Limb (tissue), 2 donors: ENCODE data around the gene KIAA1614.

Experiments
- DNase-seq, 2 donors: peaks; one replicate each; pipeline ENCODE4 v3.0.0-alpha.2; 2016; ENCODE audit errors: extremely low spot score in 2 of 2

The KIAA1614 gene, protein sequence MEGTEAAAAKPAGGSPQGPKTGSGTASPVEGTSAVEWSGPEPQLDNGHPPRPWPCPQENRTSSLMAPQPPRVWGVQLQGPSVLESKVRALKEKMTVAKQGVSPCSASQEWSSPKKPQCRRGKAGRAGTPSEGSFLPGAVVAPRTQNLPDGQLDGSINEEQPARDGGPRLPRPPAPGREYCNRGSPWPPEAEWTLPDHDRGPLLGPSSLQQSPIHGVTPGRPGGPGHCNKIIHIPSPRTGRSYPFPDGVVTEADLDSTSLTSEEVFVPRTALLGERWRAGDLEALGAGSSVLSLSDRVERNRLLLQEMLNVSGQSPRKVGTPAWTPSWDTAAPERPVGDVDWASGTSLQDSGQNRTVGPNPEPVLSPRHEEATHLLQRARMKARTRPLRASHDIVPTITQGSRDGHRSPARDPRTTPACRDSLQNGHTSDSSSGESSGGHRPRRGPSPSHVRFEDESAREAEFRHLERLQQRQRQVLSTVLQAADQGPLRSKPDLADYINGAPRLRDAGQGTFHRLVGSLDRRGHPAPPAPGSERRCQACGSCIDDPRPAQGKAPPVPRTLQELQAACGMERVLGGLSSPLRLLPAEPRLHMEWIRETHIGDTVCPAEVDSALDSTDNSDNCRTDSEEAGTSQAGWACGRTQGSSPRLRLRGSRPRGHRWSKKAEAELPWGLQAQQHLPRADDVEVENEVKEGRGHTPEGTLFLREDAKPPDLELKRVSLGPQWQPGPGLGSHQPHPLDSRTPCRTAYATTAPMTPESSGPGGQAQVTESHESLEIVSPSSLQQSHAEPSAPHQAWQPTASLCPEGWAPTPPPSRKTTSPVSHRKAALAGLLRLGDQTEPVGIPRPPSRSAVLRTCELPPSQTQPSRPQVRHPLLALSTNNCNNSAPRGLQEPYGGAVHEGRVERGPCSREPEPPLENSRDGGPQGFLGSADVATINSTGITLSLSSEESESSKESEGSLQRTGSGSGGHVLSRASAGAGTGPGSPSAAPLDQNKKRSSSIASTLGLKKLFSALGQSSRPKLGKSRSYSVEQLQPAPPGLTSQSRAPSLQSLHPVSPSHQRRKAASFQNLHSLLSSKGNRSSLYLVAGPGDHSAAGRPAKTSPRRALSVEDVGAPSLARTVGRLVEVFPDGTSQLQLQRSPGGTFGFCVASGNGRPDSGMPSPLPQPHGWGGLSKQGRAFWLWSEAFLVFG

DNA sequence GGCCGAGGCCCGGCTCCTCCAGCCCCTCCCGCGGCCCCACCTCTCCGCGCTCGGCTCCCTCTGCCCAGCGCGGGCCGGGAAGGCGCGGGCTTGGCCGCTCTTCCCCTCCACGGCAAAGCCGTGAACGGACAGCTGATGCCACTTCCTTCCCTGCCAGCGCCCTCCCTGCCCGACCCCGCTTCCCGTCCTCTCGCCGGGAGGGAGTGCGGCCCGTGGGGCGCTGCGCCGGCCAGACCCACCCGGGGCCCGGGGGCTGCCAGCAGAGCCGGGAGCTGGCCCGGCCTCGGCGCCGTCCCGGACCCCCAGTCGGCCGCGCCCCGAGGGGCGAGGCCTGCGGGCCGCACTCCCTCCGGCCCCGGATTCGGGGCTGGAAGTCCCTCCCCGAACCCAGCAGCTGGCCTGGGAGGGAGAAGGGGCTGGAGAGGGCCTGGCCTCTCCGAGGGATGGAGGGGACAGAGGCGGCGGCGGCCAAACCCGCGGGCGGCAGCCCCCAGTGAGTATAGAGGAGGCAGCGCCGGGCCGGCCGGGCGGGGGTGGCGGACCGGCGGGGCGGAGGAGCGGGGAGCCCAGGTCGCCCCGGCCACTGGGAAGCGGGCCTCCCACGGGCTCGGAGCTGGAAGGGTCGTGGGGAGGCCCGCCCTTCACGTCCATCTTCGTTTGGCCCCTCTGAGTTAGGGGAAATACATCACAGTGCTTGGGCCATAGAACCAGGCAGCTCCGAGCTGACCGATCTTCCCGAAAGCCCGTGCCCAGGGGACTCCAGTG is at the start of gene KIAA1614:
Gene KIAA1614 (plus strand): TSS at position 97 of the 765 bp plus-strand sequence. CDS start 347 bp downstream, at position 444.
- DNase-seq: peak in 1 of 2 donors; percentile 75

DNA sequence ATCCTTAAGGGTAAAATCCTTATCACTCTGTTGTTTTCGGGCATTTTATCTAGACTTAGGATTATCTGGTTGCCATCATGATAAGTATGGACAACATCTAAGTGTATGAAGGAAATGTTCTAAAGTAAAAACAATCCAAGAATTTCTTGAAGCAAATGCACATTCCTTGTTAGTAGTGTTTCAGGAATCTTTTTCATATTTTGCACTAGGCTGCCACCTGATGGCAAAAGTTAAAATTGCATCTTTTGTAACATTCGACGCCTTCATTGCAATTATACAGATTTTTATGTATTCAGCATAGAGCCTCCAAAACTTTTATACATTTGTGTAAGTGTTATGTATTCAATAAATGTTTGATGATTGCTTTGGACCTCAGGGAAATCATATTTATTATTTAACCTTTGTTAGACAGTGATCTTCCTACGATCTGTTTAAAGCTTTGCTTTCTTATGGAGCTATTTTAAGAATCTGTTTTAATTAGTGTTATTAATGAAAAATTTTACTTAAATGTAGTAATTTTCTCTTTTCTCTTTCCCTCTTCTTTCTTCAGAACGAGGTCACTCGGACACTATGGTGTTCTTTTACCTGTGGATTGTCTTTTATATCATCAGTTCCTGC is 49.4 kb upstream of the KIAA1614 start:
- DNase-seq: peak in 1 of 2 donors; percentile 52

DNA sequence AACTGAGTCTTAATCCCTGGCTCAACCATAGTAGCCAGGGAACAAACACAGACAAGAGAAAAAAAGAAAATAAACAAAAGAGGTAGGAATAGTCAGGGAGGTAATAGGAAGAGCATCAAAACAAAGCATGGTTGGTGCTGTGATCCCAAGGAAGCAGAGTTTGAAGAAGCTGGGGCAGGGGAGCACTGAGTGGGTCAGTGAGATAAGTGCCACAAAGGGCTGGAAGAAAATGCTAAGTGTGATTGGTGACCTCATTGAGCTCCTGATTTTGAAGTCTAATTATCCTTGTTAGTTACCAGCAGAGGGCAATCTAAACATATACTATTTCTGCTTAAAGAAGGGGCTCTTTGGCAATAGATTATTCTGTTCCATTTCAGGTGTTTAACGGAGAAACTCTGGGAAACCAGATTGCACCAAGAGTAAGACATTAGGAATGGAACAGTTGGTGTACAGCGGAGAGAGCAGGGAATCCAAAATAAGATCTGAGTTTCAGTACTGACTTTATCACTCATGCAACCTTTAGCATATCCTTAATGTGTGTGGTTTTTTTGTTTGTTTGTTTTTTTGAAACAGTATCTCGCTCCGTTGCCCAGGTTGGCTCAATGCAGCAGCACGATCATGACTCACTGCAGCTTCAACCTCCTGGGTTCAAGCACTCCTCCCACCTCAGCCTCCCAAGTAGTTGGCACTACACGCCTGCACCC is 30.7 kb upstream of the KIAA1614 start:
- peak in 1 of 2 donors; percentile 79 for DNase-seq

DNA sequence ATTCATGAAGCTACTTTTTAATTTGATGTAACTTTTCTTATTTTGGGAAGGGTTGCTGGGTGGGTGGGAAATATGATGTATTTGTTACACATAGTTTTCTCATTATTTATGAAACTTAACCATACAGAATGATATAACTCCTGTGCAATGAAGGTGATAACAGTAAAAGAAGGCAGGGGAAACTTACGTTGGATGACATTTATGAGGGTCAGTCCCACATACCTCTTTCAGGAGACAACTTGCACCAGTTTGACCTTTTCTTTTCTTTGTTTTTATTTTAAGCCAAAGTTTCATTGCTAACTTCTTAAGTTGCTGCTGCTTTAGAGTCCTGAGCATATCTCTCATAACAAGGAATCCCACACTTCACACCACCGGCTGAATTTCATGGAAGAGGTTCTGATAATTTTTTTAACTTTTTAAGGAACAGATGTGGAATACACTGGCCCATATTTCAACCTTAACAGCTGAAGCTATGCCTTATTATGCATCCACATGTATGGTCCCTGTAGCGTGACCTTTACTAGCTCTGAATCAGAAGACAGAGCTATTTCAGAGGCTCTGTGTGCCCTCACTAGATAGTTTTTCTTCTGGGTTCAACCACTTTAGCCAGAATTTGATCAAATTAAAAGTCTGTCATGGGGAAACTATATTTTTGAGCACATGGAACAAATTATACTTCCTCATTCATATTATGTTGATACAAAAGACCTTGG is 28.0 kb upstream of the KIAA1614 start:
- DNase-seq: no peak

DNA sequence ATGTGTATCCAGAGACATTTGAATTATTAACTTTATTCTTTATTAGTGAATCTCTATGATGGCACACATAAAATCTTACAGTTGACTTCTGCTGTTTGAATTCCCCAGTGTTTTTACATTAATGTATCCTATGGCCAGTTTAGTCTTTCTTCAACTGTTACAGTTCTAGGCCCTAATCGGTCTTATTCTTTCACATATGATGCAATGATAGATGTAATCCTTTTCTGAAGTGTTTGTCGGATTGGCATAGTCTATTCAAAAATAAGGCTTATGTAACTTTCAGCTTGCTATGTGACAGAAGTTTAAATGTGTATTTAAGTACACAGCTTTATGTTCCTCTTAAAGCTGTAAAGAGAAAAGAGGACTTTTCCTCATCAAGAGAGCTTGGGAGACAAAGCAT is 26.4 kb upstream of the KIAA1614 start:
- DNase-seq: no peak

DNA sequence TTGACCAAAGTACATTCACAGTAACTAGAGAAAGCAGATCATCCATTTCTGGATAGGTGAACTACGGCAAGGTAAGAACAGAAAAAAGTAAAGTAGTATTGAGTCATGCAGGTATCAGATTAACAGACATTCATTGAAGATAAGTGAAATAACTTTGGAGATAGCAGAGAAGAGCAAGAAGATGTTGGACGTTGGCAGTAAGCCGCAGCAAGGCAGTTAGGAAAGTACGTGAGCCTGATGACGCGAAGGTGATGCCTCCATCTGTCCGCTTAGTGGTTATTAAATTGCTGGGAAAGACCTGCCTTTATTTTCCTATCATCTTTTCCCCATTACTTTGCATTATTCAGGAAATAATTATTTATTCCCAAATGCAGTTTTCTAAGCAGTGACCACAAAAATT is 24.9 kb upstream of the KIAA1614 start:
- DNase-seq: no peak

DNA sequence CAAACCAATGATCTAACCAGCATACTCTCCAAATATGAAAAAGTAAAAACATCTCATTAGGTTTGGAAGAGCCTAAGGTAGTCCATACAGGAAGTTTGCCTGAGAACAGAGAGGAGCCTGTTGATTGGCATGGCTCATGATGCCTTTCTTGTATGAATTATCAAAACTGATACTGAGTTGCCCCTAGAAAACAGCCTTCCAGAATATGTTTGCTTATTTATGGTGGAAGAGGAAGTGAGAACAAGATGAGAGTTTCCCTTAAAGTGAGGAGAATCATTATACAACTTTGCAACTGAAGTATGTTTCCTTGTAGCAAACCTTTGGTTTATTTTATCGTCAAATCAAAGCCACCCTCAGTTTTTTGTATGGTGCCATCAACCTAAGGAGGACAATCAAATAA is 23.8 kb upstream of the KIAA1614 start:
- DNase-seq: no peak

DNA sequence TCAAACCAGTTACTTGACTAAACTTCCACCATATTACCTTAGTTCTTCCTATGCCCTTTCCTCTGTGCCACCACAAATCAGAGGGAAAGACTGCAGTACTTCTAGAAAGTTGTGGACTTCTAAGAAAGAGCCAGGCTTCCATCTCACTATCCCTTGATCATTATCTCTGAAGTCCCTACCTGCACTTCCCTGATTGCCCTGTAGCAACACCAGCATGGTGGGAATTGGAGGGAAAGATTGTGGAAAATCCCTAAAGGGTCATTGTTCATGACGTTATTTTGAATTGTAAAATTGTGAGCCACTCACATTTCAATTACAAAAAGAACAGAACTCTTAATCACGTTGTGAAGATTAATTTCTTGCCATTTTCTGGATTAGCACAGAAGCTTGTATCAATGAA is 23.4 kb upstream of the KIAA1614 start:
- no peak for DNase-seq

DNA sequence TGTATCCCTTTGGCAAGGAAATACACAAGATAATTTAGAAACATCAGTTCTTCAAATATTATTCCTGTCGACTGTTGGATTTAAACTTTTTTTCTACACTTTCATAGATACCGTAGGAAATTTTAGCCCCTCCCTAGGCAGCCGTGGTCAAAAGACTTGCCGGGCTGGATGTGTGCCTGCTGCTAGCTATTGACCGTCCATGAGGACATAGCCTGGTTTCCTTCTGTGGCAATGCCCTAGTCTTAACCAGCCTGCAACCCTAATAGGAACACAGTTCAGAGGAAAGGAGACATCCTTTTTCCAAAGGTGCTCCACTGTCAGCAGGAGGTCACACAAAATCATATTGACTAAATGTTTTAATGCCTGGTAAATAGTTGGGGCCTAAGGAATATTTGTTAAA is 20.4 kb upstream of the KIAA1614 start:
- DNase-seq: no peak

DNA sequence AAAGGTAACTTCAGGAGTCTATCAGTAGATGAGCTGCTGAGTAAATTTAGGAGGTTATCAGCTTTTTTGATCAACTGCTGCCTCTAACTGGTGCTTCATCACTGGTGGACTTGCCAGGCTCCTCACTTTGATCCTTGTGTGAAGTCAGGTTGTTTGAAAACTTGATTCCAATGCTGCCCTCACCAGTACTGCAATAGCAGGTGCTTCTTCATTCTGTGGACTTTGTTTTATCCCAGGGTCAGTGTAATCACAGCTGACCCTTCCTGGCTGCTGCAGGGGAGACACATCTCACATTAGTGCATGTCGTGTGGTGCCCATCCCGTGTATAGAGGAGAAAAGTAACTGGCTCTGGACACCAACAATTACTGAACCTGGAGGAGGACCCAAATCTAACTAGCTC is 20.0 kb upstream of the KIAA1614 start:
- DNase-seq: no peak

DNA sequence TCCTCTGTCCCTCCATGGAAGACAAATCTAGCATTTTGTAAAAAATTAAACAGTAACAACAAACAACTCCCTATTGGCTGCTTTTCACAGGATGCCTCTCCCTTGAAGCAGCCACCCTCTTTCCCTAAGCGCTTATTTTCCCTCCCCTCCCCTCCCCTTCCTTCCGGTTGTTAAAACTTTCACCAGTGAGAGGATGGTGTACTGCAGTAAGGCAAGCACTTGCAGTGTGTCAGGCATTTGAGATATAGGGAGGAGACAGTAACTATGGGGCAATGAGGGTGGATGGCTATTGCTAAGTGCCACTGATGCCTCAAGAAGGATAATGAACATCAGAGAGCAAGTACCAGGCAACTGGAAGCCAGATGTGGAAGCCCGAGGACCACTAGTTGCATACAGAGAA is 19.1 kb upstream of the KIAA1614 start:
- no peak for DNase-seq

DNA sequence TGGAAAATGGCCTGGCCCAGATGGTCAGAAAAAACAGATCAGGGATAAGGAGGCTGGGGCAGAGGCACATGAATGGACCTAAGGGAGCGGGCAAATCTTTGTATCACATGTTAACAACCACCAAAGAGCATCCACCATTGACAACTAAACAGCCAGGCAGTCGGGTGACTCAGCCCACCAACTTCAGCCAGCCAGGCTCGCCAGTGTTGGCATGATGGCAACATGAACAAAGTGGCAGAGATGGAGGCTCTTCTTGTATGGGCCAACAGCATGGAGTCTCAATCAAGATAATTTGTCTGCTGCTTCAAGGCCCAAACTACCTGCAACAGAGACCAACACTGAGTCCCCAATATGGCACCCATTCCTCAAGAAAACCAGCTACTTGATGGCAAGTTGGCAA is 16.5 kb upstream of the KIAA1614 start:
- no peak for DNase-seq

DNA sequence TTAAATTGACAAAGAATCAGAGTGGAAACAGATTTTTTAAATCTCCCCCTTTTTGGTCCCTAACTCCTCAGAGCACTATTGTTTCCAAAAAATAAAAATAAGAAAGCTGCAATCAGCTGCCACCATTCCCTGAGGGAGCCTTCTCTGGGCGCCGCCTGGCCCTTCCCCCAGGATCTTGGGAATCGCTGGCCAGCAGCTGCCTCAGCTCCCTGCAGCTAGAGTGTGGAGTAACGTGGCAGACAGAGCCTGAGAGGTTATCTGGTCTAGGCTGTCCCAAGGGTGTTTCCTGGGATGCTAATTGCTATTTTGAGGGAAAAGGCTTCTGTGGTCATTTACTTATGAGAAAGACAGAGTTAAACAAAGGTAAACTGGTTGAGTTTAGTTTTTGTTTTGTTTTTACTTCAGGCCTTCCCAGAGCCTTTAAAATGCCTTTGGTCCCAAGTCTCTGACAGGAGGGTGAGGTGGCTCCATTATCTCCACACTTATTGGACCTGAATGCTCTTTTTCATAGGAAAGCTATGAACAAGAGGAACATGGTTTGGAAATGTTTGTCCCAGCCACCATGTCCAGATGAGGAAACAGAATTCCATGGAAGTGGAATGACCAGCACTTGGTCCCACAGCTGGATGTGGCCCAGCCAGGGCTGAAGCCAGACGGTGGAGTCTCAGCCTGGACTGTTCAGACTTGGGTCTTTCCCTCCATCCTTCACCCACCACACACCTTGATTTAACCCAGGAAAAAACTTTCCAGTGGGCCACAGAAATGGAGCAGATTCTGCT is 14.1 kb upstream of the KIAA1614 start:
- no peak for DNase-seq

DNA sequence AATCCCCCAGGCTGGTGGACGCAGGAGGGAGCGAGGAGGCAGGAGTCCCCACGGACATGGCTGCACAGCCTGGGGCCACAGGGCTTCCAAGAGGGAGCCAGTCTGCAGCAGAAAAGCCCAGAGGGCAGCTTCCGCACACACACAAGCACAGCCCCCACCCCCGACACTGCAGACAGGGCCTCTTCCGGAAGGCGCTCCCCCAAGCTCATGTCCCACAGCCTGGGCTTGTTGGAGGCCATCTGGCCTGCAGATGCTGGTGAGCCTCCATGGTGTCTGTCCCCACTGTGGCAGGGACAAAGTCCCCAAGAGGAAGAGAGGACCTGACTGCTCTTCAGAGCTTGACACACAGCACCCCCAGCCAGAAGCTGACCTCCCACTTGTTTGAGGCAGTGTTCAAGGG is 13.4 kb upstream of the KIAA1614 start:
- no peak for DNase-seq

DNA sequence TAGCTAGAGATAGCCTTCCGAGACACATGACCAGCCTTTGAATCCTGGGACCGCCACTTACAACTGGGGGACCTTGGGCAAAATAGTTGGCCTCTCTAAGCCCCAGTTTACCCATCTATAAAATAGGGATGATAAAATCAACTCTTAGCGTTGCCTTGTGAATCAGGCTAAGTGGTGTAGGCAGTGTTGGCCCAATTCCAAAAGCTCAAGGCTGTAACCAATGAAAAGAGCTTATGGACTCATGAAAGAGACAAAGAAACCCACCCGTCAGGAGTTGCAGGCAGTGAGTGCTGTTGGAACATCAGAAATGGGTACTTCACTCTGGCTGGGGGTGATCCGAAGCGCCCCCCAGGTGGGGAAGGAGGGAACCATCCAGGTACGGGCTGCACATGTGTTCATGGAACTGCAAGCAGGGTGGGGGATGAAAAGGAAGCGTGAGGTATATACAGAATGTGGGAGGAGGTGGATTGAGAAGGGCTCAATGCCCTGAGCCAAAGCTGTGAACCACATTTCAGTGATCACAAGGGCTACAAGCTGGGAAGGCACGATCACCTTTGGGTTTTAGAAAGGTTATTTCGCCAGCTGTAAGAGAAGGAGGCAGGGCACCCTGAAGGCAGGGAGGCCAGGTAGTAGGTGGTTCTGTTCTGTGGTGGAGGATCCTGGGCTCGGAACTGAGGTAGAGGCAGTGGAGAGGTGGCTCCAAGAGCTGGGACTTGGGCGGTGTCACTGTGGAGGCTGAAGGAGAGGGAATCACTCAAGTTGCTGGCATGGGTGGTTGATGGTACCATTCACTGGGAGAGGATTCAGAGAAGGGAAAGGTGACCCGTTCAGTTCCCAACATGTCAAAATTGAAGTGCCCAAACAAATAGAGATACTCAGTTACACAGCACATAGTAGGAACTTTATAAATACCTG is 11.4 kb upstream of the KIAA1614 start:
- DNase-seq: no peak

DNA sequence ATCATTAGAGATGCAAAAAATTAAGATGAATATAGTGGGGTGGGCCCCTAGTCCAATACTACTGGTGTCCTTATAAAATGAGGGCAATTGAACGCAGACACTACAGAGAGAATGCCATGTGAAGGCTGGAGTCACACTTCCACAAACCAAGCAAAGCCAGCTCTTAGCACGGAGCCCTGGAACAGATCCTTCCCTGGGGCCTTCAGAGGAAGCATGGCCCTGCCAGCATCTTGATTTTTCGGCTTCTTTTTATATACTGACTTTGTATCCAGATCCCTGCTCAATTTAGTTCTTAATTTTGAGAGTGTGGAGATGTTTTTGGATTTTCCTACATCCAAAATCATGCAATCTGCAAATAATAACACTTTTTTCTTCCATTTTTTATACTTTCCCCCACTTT is 10.2 kb upstream of the KIAA1614 start:
- DNase-seq: no peak

DNA sequence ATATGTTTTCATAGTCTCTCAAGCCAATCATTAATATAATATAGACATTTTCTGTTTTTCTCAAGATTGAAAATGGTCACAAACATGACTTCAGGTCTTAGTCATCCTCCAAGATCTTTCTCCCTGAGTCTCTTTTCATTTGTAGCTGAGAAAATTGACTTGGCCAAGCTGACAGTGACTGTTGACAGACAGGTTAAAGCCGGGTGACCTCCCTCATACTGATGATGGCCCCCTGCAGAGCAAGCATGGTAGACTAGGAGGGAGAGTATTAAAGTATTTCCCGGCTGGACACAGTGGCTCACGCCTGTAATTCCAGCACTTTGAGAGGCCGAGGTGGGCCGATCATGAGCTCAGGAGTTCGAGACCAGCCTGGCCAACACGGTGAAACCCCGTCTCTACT is 6.8 kb upstream of the KIAA1614 start:
- no peak for DNase-seq

DNA sequence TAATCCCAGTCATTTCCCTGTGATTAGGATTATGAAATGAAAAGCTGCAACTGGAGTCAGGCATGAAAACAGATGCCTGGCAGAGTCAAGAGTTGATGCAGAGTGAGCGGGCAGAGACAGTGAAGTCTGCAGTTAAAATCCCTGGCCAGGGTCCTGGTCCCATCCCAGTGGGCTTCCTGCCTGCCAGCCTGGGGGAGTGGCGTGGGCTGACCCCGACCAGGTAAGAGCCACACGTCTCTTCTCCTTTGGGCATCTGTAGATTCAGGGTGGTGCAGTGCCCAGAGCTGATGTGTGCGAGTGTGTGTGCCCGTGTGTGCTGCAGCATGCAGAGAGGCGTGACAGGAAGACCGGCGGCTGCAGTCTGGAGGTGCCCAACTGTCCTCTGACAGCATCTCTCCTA is 6.2 kb upstream of the KIAA1614 start:
- DNase-seq: peak in 1 of 2 donors; percentile 18
